IPS-18a (cell line): ENCODE measurements around the gene ETV2.
"Not testable (repeated sequence)": the region's sequence is repeated elsewhere in the genome, so short reads cannot be mapped to it uniquely, and the experiment has no call there.

Source experiments
- H3K27ac ChIP-seq: one replicate; pipeline ENCODE4 v1.5.1; 2013; ENCODE audit warnings: low read length
- H3K27me3 ChIP-seq: one replicate; pipeline ENCODE4 v1.6.1; 2013; ENCODE audit warnings: mild to moderate bottlenecking, low read length; ENCODE audit not compliant: control insufficient read depth, insufficient read depth
- H3K36me3 ChIP-seq: one replicate; pipeline ENCODE4 v1.6.1; 2013; ENCODE audit warnings: low read depth, low read length; ENCODE audit not compliant: control insufficient read depth
- H3K4me1 ChIP-seq: one replicate; pipeline ENCODE4 v1.6.1; 2013; ENCODE audit warnings: low read depth, low read length; ENCODE audit not compliant: control insufficient read depth
- H3K4me3 ChIP-seq: one replicate; pipeline ENCODE4 v1.5.1; 2013; ENCODE audit warnings: low read length
- H3K9ac ChIP-seq: one replicate; pipeline ENCODE4 v1.6.1; 2013; ENCODE audit warnings: mild to moderate bottlenecking, low read length, moderate library complexity
- H3K9me3 ChIP-seq: one replicate; pipeline ENCODE4 v1.6.1; 2013; ENCODE audit warnings: low read depth, low read length; ENCODE audit not compliant: control insufficient read depth

Gene ETV2

GRCh38 chr19:35666251-35666913 lies 24.8 kb downstream of the ETV2 start, which contains the start of gene UPK1A:
UPK1A (plus strand) TSS chr19:35666517; CDS start chr19:35666813, 296 bp downstream.
- H3K4me3 ChIP-seq: no peak within 1 kb of the TSS
- H3K4me1 ChIP-seq: no peaks in the 10 kb centered on the region
- H3K9me3 ChIP-seq: no peaks in the 10 kb centered on the region
- H3K9ac ChIP-seq: no peak within 1 kb of the TSS
- peaks cover 4% of the 10 kb centered on the region for H3K27me3 ChIP-seq
- no peaks in the 10 kb centered on the region for H3K36me3 ChIP-seq
- no peak within 1 kb of the TSS for H3K27ac ChIP-seq

- Histone ChIP-seq H3K9ac (no peak overlapping the region), H3K27me3 (peaks cover 13% of the 10 kb centered on the region)
These were observed 28.0 kb downstream of the ETV2 start for GRCh38 chr19:35669566-35669965.

GRCh38 chr19:35669974-35670373 lies 28.4 kb downstream of the ETV2 start:
- Histone ChIP-seq H3K9me3 (no peaks in the 10 kb centered on the region), H3K4me3 (no peak overlapping the region), H3K9ac (no peak overlapping the region), H3K36me3 (no peaks in the 10 kb centered on the region), H3K4me1 (no peaks in the 10 kb centered on the region), H3K27ac (no peak overlapping the region), H3K27me3 (peaks cover 13% of the 10 kb centered on the region)

More at GRCh38 chr19:35669566-35669965, 28.0 kb downstream of the ETV2 start:
- no peaks in the 10 kb centered on the region for H3K4me1 ChIP-seq
- no peak overlapping the region for H3K4me3 ChIP-seq
- no peaks in the 10 kb centered on the region for H3K36me3 ChIP-seq
- H3K27ac ChIP-seq: no peak overlapping the region
- H3K9me3 ChIP-seq: no peaks in the 10 kb centered on the region

DNA sequence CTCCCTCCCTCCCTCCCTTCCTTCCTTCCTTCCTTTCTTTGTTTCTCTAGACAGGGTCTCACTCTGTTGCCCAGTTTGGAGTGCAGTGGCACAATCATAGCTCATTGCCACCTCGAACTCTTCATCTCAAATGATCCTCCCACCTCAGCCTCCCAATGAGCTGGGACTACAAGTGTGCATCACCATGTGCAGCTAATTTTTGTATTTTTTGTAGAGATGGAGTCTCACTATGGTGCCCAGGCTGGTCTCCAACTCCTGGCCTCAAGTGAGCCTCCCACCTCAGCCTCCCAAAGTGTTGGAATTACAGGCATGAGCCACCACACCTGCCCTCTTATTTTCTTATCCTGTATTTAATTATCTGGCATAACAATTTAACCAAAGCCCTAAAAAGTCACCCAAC lies 29.1 kb downstream of the ETV2 start:
- H3K27me3 ChIP-seq: peaks cover 13% of the 10 kb centered on the region
- H3K36me3 ChIP-seq: no peaks in the 10 kb centered on the region
- H3K9ac ChIP-seq: no peak overlapping the region
- no peak overlapping the region for H3K27ac ChIP-seq
- no peaks in the 10 kb centered on the region for H3K9me3 ChIP-seq
- H3K4me3 ChIP-seq: no peak overlapping the region
- H3K4me1 ChIP-seq: no peaks in the 10 kb centered on the region

- peaks cover 13% of the 10 kb centered on the region for H3K27me3 ChIP-seq
- H3K4me1 ChIP-seq: no peaks in the 10 kb centered on the region
- H3K27ac ChIP-seq: no peak overlapping the region
- H3K4me3 ChIP-seq: no peak overlapping the region
- H3K9ac ChIP-seq: no peak overlapping the region
- H3K36me3 ChIP-seq: no peaks in the 10 kb centered on the region
- no peaks in the 10 kb centered on the region for H3K9me3 ChIP-seq
These were observed 30.3 kb downstream of the ETV2 start for GRCh38 chr19:35671818-35672217.

GRCh38 chr19:35673121-35673804 lies 31.7 kb downstream of the ETV2 start:
- H3K27me3 ChIP-seq: peaks cover 13% of the 10 kb centered on the region
- H3K9ac ChIP-seq: no peak overlapping the region
- no peaks in the 10 kb centered on the region for H3K36me3 ChIP-seq
- no peak overlapping the region for H3K27ac ChIP-seq
- no peaks in the 10 kb centered on the region for H3K9me3 ChIP-seq
- H3K4me3 ChIP-seq: peak overlapping the region; percentile 56
- H3K4me1 ChIP-seq: no peaks in the 10 kb centered on the region

DNA sequence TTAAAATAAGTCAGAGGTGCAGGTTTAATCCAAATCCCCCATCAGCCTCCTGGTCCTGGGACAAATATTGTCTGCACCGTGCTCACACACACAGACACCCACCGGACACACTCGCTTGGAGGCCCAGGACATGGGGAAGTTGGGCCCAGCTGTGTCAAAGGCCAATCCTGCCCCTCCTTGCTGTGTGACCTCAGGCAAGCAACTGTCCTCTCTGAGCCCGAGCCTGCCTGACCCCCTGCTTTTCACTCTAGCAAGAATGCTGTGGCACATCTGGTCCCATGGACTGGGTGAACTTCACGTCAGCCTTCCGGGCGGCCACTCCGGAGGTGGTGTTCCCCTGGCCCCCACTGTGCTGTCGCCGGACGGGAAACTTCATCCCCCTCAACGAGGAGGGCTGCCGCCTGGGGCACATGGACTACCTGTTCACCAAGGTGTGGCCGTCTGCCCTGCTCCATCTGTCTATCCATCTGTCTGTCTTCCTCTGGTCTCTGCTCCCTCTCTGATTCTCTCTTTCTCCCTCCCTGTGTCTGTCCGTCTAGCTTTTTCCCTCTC lies 34.1 kb downstream of the ETV2 start:
- Histone ChIP-seq H3K9ac (no peak overlapping the region), H3K4me1 (no peaks in the 10 kb centered on the region), H3K27ac (no peak overlapping the region), H3K4me3 (no peak overlapping the region), H3K36me3 (no peaks in the 10 kb centered on the region), H3K9me3 (no peaks in the 10 kb centered on the region), H3K27me3 (peaks cover 9% of the 10 kb centered on the region)

- Histone ChIP-seq H3K9me3 (no peaks in the 10 kb centered on the region), H3K4me3 (no peak overlapping the region), H3K27ac (no peak overlapping the region), H3K36me3 (no peaks in the 10 kb centered on the region), H3K27me3 (no peaks in the 10 kb centered on the region), H3K4me1 (peaks cover 3% of the 10 kb centered on the region), H3K9ac (no peak overlapping the region)
These were observed 48.3 kb downstream of the ETV2 start for GRCh38 chr19:35689836-35690235.

DNA sequence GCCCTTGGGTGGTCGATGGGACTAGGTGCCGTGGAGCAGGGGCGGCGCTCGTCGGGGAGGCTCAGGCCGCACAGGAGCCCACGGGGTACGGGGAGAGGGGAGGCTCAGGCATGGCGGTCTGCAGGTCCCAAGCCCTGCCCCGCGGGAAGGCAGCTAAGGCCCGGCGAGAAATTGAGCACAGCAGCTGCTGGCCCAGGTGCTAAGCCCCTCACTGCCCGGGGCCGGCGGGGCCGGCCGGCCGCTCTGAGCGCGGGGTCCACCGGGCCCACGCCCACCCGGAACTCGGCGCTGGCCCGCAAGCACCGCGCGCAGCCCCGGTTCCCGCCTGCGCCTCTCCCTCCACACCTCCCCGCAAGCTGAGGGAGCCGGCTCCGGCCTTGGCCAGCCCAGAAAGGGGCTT lies 49.6 kb downstream of the ETV2 start:
- H3K4me1 ChIP-seq: not testable (repeated sequence)

DNA sequence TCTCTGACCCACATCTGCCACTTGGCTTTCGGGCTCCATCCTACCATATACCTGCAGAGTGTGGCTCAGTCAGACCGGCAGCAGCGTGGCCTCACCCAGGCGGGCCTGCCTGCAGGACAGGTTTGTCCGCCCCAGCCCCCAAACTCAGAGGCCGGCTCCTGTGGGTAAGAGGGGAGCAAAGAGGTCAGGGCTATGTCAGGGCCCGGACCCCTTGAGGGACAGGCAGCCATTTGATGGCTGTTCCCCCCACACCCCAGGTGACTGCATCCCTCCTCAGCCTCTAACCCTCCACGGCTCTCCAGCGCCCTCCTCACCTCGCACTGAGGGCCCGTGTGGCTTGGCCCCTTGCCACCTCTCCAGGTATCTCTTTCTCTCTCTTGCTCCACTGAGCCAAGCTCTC lies 50.5 kb downstream of the ETV2 start:
- Histone ChIP-seq H3K4me1 (peaks cover 3% of the 10 kb centered on the region), H3K4me3 (no peak overlapping the region), H3K9me3 (no peaks in the 10 kb centered on the region), H3K27ac (no peak overlapping the region), H3K36me3 (no peaks in the 10 kb centered on the region), H3K9ac (no peak overlapping the region), H3K27me3 (no peaks in the 10 kb centered on the region)

More for the DNA sequence above, 49.6 kb downstream of the ETV2 start:
- H3K9ac ChIP-seq, H3K36me3 ChIP-seq, H3K4me3 ChIP-seq, H3K27me3 ChIP-seq, H3K9me3 ChIP-seq, H3K27ac ChIP-seq: not testable (repeated sequence)

- no peak overlapping the region for H3K9ac ChIP-seq
- no peaks in the 10 kb centered on the region for H3K9me3 ChIP-seq
- peaks cover 3% of the 10 kb centered on the region for H3K4me1 ChIP-seq
- no peaks in the 10 kb centered on the region for H3K27me3 ChIP-seq
- H3K36me3 ChIP-seq: no peaks in the 10 kb centered on the region
- no peak overlapping the region for H3K27ac ChIP-seq
- no peak overlapping the region for H3K4me3 ChIP-seq
These were observed 51.9 kb downstream of the ETV2 start for GRCh38 chr19:35693422-35693821.
